Measurements from ENCODE around the gene EFS. TPM values are rescaled to one million over a fixed set of nuclear protein-coding genes. Genes with fewer than 3 reads are reported as not detected.
A peak's percentile ranks its signal among the peaks of the same experiment; 100 is the strongest.
"Not testable (repeated sequence)": the region's sequence is repeated elsewhere in the genome, so short reads cannot be mapped to it uniquely, and the experiment has no call there.

Gene EFS
- total RNA-seq, 2 donors from 2014 or later, result 5.8 to 10.3 TPM

- no peak for ATAC-seq
- no peak for DNase-seq
- intact Hi-C loops (cut with DNase I), result no loop called here
Measured at GRCh38 chr14:23349156-23349845, 15.7 kb downstream of the EFS start.

GRCh38 chr14:23348297-23348655 is 16.7 kb downstream of the EFS start:
- no peak for DNase-seq
- intact Hi-C loops (cut with DNase I), result no loop called here
- no peak for ATAC-seq

- intact Hi-C loops (cut with DNase I), result no loop called here
- no peak for ATAC-seq
- DNase-seq, result no peak
Measured at GRCh38 chr14:23347406-23348296, 17.3 kb downstream of the EFS start.

GRCh38 chr14:23346693-23347405 is 18.1 kb downstream of the EFS start:
- intact Hi-C loops (cut with DNase I), result no loop called here
- DNase-seq, result no peak
- peak; percentile 7 to 30 for ATAC-seq

- ATAC-seq, result peak; percentile 31 to 60
- intact Hi-C loops (cut with DNase I), result no loop called here
- DNase-seq, result no peak
Measured at GRCh38 chr14:23345987-23346692, 18.8 kb downstream of the EFS start.

- intact Hi-C loops (cut with DNase I), result no loop called here
- no peak for DNase-seq
- no peak for ATAC-seq
Measured at GRCh38 chr14:23344481-23344880, 20.5 kb downstream of the EFS start.

GRCh38 chr14:23339506-23340268 is 25.3 kb downstream of the EFS start:
- DNase-seq (no peak), ATAC-seq (no peak)
- intact Hi-C loops (cut with DNase I), result no loop called here

GRCh38 chr14:23335623-23336022 is 29.3 kb downstream of the EFS start:
- ATAC-seq (no peak), DNase-seq (no peak)
- intact Hi-C loops (cut with DNase I), result no loop called here

- DNase-seq (peak; percentile 72), ATAC-seq (peak; percentile 64 to 68)
- intact Hi-C loops (cut with DNase I), result loop anchor here (2.0 to 10.0 kb wide), 4 partner anchors 34 to 237 kb away; partner anchors contain the start of gene AP1G2 (in 1 of the 2)
Measured at GRCh38 chr14:23327947-23328744, 36.8 kb downstream of the EFS start.

- intact Hi-C loops (cut with DNase I), result loop anchor here (5.0 to 10.0 kb wide), 3 partner anchors 36 to 238 kb away; partner anchors contain the start of gene AP1G2 (in 1 of the 2)
- DNase-seq (no peak), ATAC-seq (no peak)
Measured at GRCh38 chr14:23326491-23327332, 38.3 kb downstream of the EFS start.

GRCh38 chr14:23325746-23326145 is 39.2 kb downstream of the EFS start:
- not testable (repeated sequence) for ATAC-seq, DNase-seq
- intact Hi-C loops (cut with DNase I), result loop anchor here (5.0 to 10.0 kb wide), 3 partner anchors 37 to 239 kb away; partner anchors contain the start of gene AP1G2 (in 1 of the 2)

- ATAC-seq, result no peak
- no peak for DNase-seq
- intact Hi-C loops (cut with DNase I), result loop anchor here (5.0 to 10.0 kb wide), 4 partner anchors 37 to 240 kb away; partner anchors contain the start of genes AP1G2 (in 1 of the 2) and NGDN (in 1 of the 2)
Measured at GRCh38 chr14:23324993-23325392, 40.0 kb downstream of the EFS start.

GRCh38 chr14:23324455-23324846 is 40.5 kb downstream of the EFS start:
- intact Hi-C loops (cut with DNase I), result loop anchor here (5.0 to 10.0 kb wide), 3 partner anchors 130 to 240 kb away; partner anchors contain the start of genes AP1G2 (in 1 of the 2) and NGDN (in 1 of the 2)

GRCh38 chr14:23323838-23324454 is 41.0 kb downstream of the EFS start:
- DNase-seq (no peak), ATAC-seq (no peak)
- intact Hi-C loops (cut with DNase I), result loop anchor here (5.0 to 10.0 kb wide), 3 partner anchors 131 to 241 kb away; partner anchors contain the start of genes AP1G2 (in 1 of the 2) and NGDN (in 1 of the 2)

More at GRCh38 chr14:23324455-23324846, 40.5 kb downstream of the EFS start:
- DNase-seq, result no peak
- ATAC-seq, result no peak

Measured in left cardiac atrium (tissue), 4 donors.